IgD-negative memory B cell (primary cell): ENCODE data around the gene CHPF2. TPM values are rescaled to one million over a fixed set of nuclear protein-coding genes. Genes with fewer than 3 reads are reported as not detected.

Experiments
- H3K27ac Mint-ChIP-seq, 3 donors: one replicate each; pipeline ENCODE4 v1.8.0; 2020 to 2022; ENCODE audit warnings: mild to moderate bottlenecking in 3 of 3, mixed read lengths in 3 of 3, moderate library complexity in 1 of 3
- H3K27me3 Mint-ChIP-seq: one replicate; pipeline ENCODE4 v1.8.0; 2021; ENCODE audit warnings: mixed read lengths
- H3K36me3 Mint-ChIP-seq: one replicate; pipeline ENCODE4 v1.8.0; 2020; ENCODE audit warnings: mild to moderate bottlenecking, mixed read lengths
- H3K4me1 Mint-ChIP-seq, 3 donors: one replicate each; pipeline ENCODE4 v1.8.0; 2020 to 2022; ENCODE audit warnings: mixed read lengths in 3 of 3, mild to moderate bottlenecking in 1 of 3
- H3K4me3 Mint-ChIP-seq, 4 donors: one replicate each; pipeline ENCODE4 v1.8.0; 2020 to 2022; ENCODE audit warnings: mild to moderate bottlenecking in 4 of 4, mixed read lengths in 4 of 4, moderate library complexity in 3 of 4
- H3K9me3 Mint-ChIP-seq, 3 donors: one replicate each; pipeline ENCODE4 v1.8.0; 2020 to 2021; ENCODE audit warnings: mixed read lengths in 3 of 3, mild to moderate bottlenecking in 1 of 3
- polyA plus RNA-seq: library from polyadenylated mRNA; unstranded; fragments of 300-500 nt; fragmentation: Illumina TruSeq; gene quantifications from one replicate; pipeline ENCODE4 v1.2.3, GENCODE V29; 2021

The CHPF2 gene
- polyA plus RNA-seq, 1 donor from 2014 or later = 25.4 TPM

DNA sequence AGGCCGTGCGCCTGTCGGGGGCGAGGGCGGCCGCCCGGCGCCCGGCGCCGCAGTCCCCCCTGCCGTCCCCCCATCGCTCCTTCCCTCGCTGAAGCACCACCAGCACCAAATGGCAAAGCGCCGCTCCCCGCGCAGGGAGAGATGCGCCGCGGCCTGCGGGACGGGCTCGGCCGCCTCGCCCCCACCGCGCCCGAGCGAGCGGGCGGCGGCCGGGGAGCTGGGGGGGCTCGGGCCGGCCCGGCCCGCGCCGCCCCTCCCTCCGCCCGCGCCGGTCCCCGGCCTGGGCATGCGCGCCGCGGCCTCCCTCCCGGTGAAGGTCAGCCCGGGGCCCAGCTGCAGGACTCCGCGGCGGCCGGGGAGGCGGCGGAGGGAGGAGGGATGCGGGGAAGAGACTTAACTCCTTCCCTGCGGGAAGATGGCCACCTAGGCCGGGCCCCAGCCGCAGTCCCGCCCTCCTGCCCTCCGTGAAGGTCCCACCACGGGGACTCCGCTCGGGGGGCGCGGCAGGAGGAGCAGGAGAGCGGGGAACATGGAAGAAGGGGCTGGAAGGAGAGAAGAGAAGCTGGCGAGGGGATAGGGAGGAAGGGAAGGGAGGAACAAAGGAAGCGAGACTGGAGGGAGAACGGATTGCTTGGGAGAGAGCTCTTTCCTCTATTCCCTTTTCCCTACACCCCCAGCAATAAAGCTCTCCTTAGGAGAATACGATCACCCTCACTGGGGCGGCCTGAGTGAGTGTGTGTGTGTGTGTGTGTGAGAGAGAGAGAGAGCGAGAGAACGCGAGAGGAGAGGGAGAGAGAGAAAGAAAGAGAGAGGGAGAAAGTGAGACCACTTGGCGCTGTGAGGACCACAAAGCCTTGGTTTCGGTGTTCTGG is 19.6 kb downstream of the CHPF2 start:
- peaks cover 54% of the 10 kb centered on the region for H3K27me3 Mint-ChIP-seq
- peak overlapping the region; percentile 19 to 73 (median 56) for H3K4me3 Mint-ChIP-seq
- H3K36me3 Mint-ChIP-seq = peaks cover 2% of the 10 kb centered on the region
- H3K9me3 Mint-ChIP-seq = no peaks in the 10 kb centered on the region
- no peak overlapping the region for H3K27ac Mint-ChIP-seq
- H3K4me1 Mint-ChIP-seq = peaks cover 9 to 18% (median 9%) of the 10 kb centered on the region in 3 donors

DNA sequence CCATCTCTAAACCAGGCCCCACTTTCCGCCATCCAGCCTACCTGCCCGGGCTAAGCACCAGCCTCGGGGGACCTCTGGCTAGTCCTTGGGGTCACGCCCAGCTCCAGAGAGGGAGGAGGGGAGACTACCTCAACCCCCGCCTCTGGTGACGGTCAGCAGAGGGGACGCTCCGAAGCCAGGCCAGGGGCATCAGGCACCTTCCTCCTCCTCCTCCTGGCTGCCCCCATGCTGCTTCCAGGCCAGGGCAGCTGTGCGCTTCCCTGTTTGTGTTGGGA is 20.2 kb downstream of the CHPF2 start:
- Mint-ChIP-seq H3K4me3 (peak overlapping the region in 3 of 4 donors; percentile 19 to 73 (median 41)), H3K27me3 (peaks cover 56% of the 10 kb centered on the region), H3K36me3 (peaks cover 2% of the 10 kb centered on the region), H3K4me1 (peaks cover 8 to 18% (median 9%) of the 10 kb centered on the region in 3 donors), H3K27ac (no peak overlapping the region), H3K9me3 (no peaks in the 10 kb centered on the region)

DNA sequence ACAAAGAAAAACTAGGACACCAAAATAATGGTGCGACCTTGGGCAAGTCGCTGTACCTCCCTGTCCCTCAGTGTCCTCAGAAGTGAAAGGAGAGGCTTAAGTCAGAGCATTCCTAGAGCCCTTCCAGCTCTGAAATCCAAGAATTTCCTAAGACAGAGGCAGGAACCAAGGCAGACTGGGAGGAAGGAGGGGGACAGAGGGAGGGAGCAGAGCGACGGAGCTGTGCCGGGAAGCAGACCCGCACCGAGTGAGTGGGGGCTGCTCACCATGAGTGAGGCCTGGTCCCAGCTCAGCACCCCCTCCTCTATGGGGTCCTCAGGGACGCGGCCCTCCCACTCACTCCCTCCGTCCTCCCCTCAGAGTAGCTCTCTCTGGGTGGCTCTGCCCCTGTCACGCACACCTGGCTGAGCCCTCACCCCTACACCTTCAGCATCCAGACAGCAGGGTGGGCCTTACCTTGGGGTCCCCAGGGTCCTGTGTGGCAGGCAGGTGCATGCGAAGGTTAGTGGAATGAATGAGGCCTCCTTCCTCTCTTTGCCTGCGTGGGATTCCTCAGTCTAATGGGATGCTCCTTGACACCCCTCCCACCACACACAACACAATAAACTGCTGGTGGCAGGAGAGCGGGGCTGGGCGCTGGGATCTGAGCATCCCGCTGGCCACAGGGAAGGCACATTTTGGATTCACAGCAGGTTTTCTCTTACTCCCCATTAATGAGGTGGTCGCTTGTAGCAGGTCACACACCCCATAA is 20.9 kb downstream of the CHPF2 start:
- Mint-ChIP-seq H3K9me3 (no peaks in the 10 kb centered on the region), H3K27ac (no peak overlapping the region), H3K4me1 (peaks cover 8 to 18% (median 9%) of the 10 kb centered on the region in 3 donors), H3K4me3 (peak overlapping the region in 2 of 4 donors; percentile 19 to 41), H3K36me3 (peaks cover 3% of the 10 kb centered on the region), H3K27me3 (peaks cover 58% of the 10 kb centered on the region)

DNA sequence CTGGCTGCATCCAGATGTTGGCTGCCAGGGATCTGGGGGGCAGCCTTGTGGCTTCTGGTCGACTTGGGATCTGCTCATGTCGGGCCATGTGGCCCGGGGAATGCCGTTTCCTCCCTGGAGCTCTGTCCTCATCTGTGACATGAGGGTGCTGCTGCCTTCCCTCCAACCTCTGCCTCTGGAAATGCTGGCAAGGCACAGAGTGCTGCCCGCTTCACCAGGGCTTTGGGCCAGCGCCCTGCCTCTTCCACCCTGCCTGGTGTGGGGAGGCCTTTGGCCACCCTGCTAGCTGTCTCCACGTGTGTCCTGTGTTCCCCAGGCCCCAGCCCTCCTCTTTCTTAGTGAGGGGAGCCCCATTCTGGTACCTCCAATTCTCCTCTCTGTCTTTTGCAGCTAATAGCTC is 22.0 kb downstream of the CHPF2 start:
- peaks cover 2% of the 10 kb centered on the region for H3K36me3 Mint-ChIP-seq
- peaks cover 58% of the 10 kb centered on the region for H3K27me3 Mint-ChIP-seq
- H3K4me1 Mint-ChIP-seq = peaks cover 5 to 14% (median 9%) of the 10 kb centered on the region in 3 donors
- no peak overlapping the region for H3K27ac Mint-ChIP-seq
- H3K4me3 Mint-ChIP-seq = peak overlapping the region in 1 of 4 donors; percentile 44
- H3K9me3 Mint-ChIP-seq = no peaks in the 10 kb centered on the region

DNA sequence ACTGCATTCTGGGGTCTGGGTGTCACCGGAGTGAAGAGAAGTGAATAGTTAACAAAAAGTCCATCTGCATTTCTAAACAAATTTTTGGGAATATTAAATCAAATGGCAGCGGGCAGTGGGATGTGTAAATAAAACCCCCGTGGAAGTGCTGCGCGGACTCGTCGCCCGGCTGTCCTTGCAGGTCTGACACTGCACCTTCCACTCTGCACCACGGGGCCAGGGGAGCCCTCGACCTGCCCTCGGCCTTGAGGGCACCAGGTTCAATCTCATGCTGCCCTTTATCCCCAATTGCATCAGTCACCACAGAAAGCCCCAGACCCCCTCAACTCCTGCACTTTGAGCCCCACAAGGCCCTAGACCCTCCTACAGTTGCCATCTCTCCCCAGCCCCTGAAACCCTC is 22.6 kb downstream of the CHPF2 start:
- Mint-ChIP-seq H3K4me1 (peaks cover 4 to 14% (median 9%) of the 10 kb centered on the region in 3 donors), H3K27me3 (peaks cover 60% of the 10 kb centered on the region), H3K4me3 (peak overlapping the region in 1 of 4 donors; percentile 44), H3K36me3 (peaks cover 1% of the 10 kb centered on the region), H3K27ac (no peak overlapping the region), H3K9me3 (no peaks in the 10 kb centered on the region)

DNA sequence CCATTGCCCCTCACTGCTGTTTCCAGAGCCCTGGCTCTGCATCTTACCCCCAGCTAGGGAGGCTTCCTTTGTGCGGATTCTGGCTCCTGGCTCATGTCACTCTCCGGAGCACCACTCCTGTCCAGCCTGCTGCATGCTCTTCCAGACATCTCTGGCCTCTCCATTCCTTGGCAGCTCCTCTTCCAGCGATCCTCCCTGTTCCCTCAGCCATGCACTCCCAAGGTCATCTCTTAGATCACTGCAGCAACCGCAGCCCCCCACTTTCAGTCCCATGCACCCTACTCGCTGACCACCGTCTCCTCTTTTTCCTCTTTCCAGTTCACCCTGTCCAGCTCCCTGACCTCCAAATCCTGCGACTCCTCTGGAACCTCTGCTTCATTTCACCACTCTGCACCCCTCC is 23.1 kb downstream of the CHPF2 start:
- peaks cover 1% of the 10 kb centered on the region for H3K36me3 Mint-ChIP-seq
- H3K4me3 Mint-ChIP-seq = no peak overlapping the region
- peaks cover 57% of the 10 kb centered on the region for H3K27me3 Mint-ChIP-seq
- no peaks in the 10 kb centered on the region for H3K9me3 Mint-ChIP-seq
- no peak overlapping the region for H3K27ac Mint-ChIP-seq
- H3K4me1 Mint-ChIP-seq = peaks cover 4 to 13% (median 9%) of the 10 kb centered on the region in 3 donors

DNA sequence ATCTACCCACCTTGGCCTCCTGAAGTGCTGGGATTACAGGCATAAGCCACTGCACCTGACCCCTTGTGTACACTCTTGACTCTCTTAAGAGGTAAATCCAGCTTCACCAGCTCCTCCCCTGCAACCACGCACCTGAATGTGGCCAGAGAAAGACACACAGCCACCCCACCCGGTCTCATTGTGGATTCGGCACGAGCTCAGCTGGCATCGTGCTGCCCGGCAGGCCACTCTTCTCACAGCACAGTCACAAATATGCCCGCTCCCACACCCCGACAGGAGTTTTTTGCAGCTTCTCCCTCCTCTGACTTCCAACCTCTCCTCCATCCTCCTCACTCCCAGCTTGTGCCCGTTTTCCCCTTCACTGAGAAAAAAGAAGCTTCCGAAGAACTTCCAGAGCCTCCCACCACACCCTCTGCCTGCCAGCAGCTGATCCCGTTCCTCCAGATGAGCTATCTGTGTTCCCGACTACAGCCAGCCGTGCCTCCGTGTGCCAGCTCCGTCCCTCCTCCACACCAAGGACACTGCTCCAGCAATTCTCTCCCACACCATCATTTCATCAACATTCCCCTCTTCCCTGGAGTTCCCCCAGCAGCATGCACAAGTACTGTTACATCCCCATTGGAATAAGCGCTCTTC is 24.2 kb downstream of the CHPF2 start:
- Mint-ChIP-seq H3K9me3 (no peaks in the 10 kb centered on the region), H3K4me1 (peaks cover 0 to 5% (median 4%) of the 10 kb centered on the region in 3 donors), H3K27ac (no peak overlapping the region), H3K4me3 (peak overlapping the region in 1 of 4 donors; percentile 58), H3K36me3 (peaks cover 1% of the 10 kb centered on the region), H3K27me3 (peaks cover 60% of the 10 kb centered on the region)

DNA sequence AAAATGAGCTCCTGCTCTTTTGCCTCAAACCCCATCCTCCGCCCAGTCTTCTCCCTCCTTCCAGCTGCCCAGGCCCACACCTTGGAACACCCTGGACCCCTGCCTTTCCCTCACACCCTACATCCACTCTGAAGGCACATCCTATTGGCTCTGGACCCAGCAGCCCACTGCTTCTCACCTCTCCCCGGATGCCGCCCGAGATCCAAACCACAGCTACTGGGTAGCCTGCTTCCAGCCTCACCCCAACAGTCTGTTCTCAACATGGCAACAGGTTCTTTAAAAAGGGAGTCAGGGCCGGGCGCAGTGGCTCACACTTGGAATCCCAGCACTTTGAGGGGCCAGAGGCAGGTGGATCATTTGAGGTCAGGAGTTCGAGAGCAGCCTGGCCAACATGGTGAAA is 25.7 kb downstream of the CHPF2 start:
- Mint-ChIP-seq H3K4me3 (no peak overlapping the region), H3K27me3 (peaks cover 54% of the 10 kb centered on the region), H3K9me3 (no peaks in the 10 kb centered on the region), H3K4me1 (peaks cover 0 to 2% (median 0%) of the 10 kb centered on the region in 3 donors), H3K27ac (no peak overlapping the region), H3K36me3 (peaks cover 1% of the 10 kb centered on the region)

DNA sequence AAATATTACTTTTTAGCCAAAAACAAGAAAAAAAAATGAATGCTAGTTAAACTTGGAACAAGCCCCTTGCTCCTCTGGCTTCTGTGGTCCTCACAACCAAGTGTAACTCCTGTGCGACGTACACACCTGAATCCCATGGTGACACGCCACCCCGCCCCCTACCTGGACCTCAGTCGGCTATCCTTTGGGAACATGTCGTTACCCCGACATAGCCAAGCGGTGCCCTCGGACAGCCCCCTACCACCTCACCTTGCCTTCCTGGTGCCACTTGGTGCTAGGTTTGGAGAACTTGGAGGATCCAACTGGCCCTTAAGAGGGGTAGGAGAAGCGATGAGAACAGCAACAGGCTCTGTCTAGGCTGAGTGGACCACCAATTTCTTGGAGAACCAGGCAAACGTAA is 28.2 kb downstream of the CHPF2 start:
- H3K4me3 Mint-ChIP-seq = no peak overlapping the region
- peaks cover 46% of the 10 kb centered on the region for H3K27me3 Mint-ChIP-seq
- no peak overlapping the region for H3K27ac Mint-ChIP-seq
- H3K36me3 Mint-ChIP-seq = peaks cover 1% of the 10 kb centered on the region
- peaks cover 0 to 2% (median 0%) of the 10 kb centered on the region in 3 donors for H3K4me1 Mint-ChIP-seq
- no peaks in the 10 kb centered on the region for H3K9me3 Mint-ChIP-seq

DNA sequence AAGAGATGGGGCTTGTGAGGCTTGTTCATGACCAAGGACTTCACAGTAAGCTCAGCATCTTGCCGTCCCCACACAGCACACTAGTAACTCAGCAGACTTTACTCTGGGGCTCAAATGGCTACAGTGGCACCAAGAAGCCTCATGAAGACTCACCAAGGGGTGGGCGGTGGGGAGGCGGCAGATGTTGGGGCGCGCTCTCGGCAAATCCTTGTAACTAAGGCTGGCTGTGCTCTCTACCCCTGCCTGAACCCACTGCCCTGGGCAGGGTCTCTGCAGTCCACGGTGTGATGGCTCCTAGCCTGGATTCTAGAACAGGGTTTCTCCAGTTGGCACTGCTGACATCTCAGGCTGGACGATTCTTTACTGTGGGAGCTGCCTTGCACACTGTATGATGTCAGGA is 28.6 kb downstream of the CHPF2 start:
- peaks cover 42% of the 10 kb centered on the region for H3K27me3 Mint-ChIP-seq
- H3K27ac Mint-ChIP-seq = no peak overlapping the region
- no peaks in the 10 kb centered on the region for H3K9me3 Mint-ChIP-seq
- H3K4me1 Mint-ChIP-seq = peaks cover 0 to 2% (median 0%) of the 10 kb centered on the region in 3 donors
- no peak overlapping the region for H3K4me3 Mint-ChIP-seq
- peaks cover 1% of the 10 kb centered on the region for H3K36me3 Mint-ChIP-seq

DNA sequence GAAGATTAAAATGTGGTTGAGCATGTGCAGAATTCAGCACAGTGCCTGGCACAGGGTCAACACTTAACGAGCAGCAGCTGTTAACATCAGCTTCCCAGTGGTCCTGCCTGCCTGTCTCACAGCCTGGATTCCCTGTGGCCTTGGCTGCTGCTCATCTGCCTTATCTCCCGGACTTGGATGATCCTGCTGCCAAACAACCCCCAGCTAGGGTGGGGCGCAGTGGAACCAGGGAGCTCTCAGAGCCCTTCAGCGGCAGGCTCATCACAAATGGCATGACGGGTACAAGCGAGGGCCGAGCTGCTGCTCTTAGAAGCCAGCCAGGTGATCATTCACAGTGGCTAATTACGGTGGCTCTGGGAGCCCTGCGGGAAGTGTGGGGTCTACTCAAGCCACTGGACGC is 29.2 kb downstream of the CHPF2 start:
- Mint-ChIP-seq H3K27ac (no peak overlapping the region), H3K27me3 (peaks cover 38% of the 10 kb centered on the region), H3K4me1 (peaks cover 0 to 2% (median 0%) of the 10 kb centered on the region in 3 donors), H3K9me3 (no peaks in the 10 kb centered on the region), H3K4me3 (no peak overlapping the region), H3K36me3 (peaks cover 1% of the 10 kb centered on the region)

DNA sequence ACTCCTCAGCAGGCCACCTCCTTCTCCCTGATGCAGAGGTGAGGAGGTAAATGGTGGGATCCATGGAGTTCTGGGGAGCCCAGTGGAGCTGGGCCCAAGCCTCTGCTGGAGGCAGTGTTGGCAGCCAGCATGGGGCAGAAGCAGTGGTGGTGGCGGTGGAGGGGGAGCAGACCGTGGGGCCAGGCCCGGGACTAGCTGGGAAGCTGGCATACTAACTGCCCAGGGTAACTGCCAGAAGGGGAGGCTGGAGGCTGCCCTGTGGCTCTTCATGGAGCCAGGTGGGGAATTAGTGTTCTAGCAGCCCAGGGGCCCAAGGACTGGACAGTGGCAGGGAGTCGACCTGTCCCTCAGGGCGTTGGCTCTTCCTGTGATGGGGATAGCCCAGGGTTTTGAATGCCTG is 32.3 kb downstream of the CHPF2 start:
- H3K4me3 Mint-ChIP-seq = no peak overlapping the region
- no peaks in the 10 kb centered on the region for H3K36me3 Mint-ChIP-seq

DNA sequence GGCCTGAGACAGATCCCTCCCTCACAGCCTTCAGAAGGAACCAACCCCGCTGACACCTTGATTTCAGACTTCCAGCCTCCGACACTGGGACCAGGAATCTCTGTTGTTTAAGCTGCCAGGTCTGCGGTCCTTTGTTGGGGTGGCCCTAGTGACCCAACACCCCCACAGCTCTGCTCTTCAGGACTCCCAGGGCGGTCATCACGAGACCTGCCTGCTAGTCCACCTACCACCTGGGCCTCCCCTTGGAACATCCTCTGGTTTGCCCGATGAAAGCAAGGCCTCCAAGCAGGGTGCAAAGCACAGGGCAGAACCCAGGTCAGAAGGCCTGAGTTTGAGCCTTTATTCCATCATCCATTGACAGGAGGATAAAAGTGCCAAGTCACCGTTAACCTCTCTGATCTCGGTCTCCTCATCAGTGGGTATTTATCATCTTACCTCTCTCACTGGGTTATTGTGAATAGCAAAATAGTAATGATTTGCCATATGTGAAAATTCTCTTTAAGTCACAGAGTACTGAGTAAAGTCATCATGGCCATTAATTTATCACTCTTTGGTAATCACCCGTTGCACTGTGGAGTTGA is 33.2 kb downstream of the CHPF2 start:
- H3K36me3 Mint-ChIP-seq = no peaks in the 10 kb centered on the region
- H3K27me3 Mint-ChIP-seq = peaks cover 19% of the 10 kb centered on the region
- no peaks in the 10 kb centered on the region for H3K9me3 Mint-ChIP-seq
- H3K4me1 Mint-ChIP-seq = no peaks in the 10 kb centered on the region
- H3K27ac Mint-ChIP-seq = no peak overlapping the region
- H3K4me3 Mint-ChIP-seq = no peak overlapping the region

More for the DNA sequence above, 32.3 kb downstream of the CHPF2 start:
- Mint-ChIP-seq H3K4me1 (no peaks in the 10 kb centered on the region), H3K27me3 (peaks cover 20% of the 10 kb centered on the region), H3K27ac (no peak overlapping the region), H3K9me3 (no peaks in the 10 kb centered on the region)

DNA sequence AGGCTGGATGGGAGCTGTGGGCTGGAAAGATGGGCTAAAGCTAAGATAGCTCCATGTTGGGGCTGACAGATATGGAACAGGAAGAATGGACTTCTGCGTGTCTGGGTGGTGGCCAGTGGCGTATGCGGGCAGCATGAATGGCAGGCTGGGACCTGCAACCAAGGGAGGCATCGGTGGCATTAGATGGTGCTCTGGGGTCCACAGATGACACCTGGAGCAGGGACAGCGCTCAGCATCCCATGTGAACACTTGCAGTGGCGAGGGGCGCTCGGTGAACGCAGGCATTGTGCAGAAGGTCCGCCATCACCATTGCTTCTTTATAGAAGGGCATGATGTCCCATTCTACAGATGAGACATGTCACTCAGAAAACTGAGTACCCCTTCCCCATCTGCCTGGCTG is 37.2 kb downstream of the CHPF2 start:
- Mint-ChIP-seq H3K27me3 (peaks cover 2% of the 10 kb centered on the region), H3K36me3 (no peaks in the 10 kb centered on the region), H3K9me3 (no peaks in the 10 kb centered on the region), H3K4me1 (peaks cover 0 to 2% (median 0%) of the 10 kb centered on the region in 3 donors), H3K27ac (no peak overlapping the region), H3K4me3 (no peak overlapping the region)
